HG02763 (cell line): ENCODE data around the gene EMP3.
"Not testable (repeated sequence)": the region's sequence is repeated elsewhere in the genome, so short reads cannot be mapped to it uniquely, and the experiment has no call there.

Experiments used
- ATAC-seq: cut with Tn5 transposase; IDR thresholded peaks from one replicate; pipeline ENCODE4 v1.9.1; 2021; ENCODE audit warnings: mild to moderate bottlenecking, moderate library complexity; ENCODE audit not compliant: unreplicated experiment

Gene EMP3

GRCh38 chr19:48371367-48371766, 46.0 kb downstream of the EMP3 start:
- ATAC-seq: no peak

- not testable (repeated sequence) for ATAC-seq
Measured at GRCh38 chr19:48371771-48372170, 46.4 kb downstream of the EMP3 start.

GRCh38 chr19:48372904-48373303, 47.6 kb downstream of the EMP3 start:
- ATAC-seq: no peak

GRCh38 chr19:48373567-48373966, 48.2 kb downstream of the EMP3 start:
- no peak for ATAC-seq

DNA sequence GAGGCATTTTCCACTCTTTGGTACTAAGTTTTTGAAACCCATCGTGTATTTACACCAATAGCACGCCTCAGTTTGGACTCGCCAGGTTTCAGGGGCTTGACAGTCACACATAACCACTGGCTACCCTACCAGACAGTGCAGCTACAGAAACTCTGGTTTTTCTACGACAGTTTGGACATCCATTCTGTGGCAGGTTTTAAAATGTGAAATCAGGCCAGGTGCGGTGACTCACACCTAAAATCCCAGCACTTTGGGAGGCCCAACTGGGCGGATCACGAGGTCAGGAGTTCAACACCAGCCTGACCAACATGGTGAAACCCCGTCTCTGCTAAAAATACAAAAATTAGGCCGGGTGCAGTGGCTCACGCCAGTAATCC, 52.8 kb downstream of the EMP3 start:
- ATAC-seq: no peak

GRCh38 chr19:48379058-48379457, 53.7 kb downstream of the EMP3 start:
- ATAC-seq: no peak
